HepG2 (cell line): Measurements from ENCODE around the gene ALPK3. TPM values are rescaled to one million over a fixed set of nuclear protein-coding genes. Genes with fewer than 3 reads are reported as not detected.
A peak's percentile ranks its signal among the peaks of the same experiment; 100 is the strongest.

Experiments used
- BCL6 ChIP-seq: IDR thresholded peaks from 2 replicates; pipeline ENCODE4 v1.6.1; 2016; ENCODE audit warnings: missing genetic modification reagents, missing compliant biosample characterization
- HDAC2 ChIP-seq: sonication (generic); formaldehyde crosslinking; IDR thresholded peaks from 2 replicates; pipeline ENCODE4 v1.4.0; 2020; ENCODE audit warnings: missing genetic modification reagents
- HOXA3 ChIP-seq: sonication (generic); formaldehyde crosslinking; IDR thresholded peaks from 2 replicates; pipeline ENCODE4 v1.5.0; 2020; ENCODE audit warnings: missing genetic modification reagents
- KDM5A ChIP-seq: fragments of 200-600 bp; sonication (generic); IDR thresholded peaks from 2 replicates; pipeline ENCODE4 v1.7.0; 2018; ENCODE audit warnings: antibody characterized with exemption, mild to moderate bottlenecking, low read length, borderline replicate concordance
- NCOA5 ChIP-seq: sonication (generic); formaldehyde crosslinking; IDR thresholded peaks from 2 replicates; pipeline ENCODE4 v1.4.0; 2020; ENCODE audit warnings: missing genetic modification reagents
- NCOR1 ChIP-seq: fragments of 200-600 bp; sonication (generic); IDR thresholded peaks from 2 replicates; pipeline ENCODE4 v1.7.0; 2017; ENCODE audit warnings: antibody characterized with exemption, low read length, borderline replicate concordance
- RARG ChIP-seq: sonication (generic); formaldehyde crosslinking; IDR thresholded peaks from 2 replicates; pipeline ENCODE4 v1.4.0; 2020; ENCODE audit warnings: low read depth, mild to moderate bottlenecking, missing genetic modification reagents
- RXRA ChIP-seq: sonication (generic); formaldehyde crosslinking; IDR thresholded peaks from 2 replicates; pipeline ENCODE4 v1.5.1; 2020; ENCODE audit warnings: missing genetic modification reagents
- SIX4 ChIP-seq: sonication (generic); formaldehyde crosslinking; IDR thresholded peaks from 2 replicates; pipeline ENCODE4 v1.4.0; 2020; ENCODE audit warnings: missing genetic modification reagents
- SNAPC2 ChIP-seq: sonication (generic); formaldehyde crosslinking; IDR thresholded peaks from 2 replicates; pipeline ENCODE4 v1.8.1; 2022; ENCODE audit warnings: mild to moderate bottlenecking, missing genetic modification reagents
- SPEN ChIP-seq: sonication (generic); formaldehyde crosslinking; IDR thresholded peaks from 2 replicates; pipeline ENCODE4 v1.5.1; 2020; ENCODE audit warnings: low read depth, mild to moderate bottlenecking, missing genetic modification reagents
- ZNF121 ChIP-seq: sonication (generic); formaldehyde crosslinking; IDR thresholded peaks from 2 replicates; pipeline ENCODE4 v1.5.0; 2020; ENCODE audit warnings: mild to moderate bottlenecking, missing genetic modification reagents
- ZNF136 ChIP-seq: sonication (generic); formaldehyde crosslinking; IDR thresholded peaks from 2 replicates; pipeline ENCODE4 v1.8.1; 2022; ENCODE audit warnings: low read depth, mild to moderate bottlenecking, moderate library complexity, missing genetic modification reagents
- ZNF343 ChIP-seq: sonication (generic); formaldehyde crosslinking; IDR thresholded peaks from 2 replicates; pipeline ENCODE4 v1.4.0; 2020; ENCODE audit warnings: mild to moderate bottlenecking, missing genetic modification reagents
- ZNF816 ChIP-seq: sonication (generic); formaldehyde crosslinking; IDR thresholded peaks from 2 replicates; pipeline ENCODE4 v1.8.0; 2022; ENCODE audit warnings: missing genetic modification reagents, mild to moderate bottlenecking, borderline replicate concordance
- polyA plus RNA-seq, 8 experiments: library from polyadenylated mRNA; depleted of rRNA in 3 of 8; stranded (reverse) in 7 of 8; unstranded in 1 of 8; fragments of >200 nt; fragmentation: Illumina TruSeq in 4 of 8; extraction: Trizol in 4 of 8; gene quantifications; 2 replicates each; pipeline versions ENCODE4 v1.2.1 to v1.2.3, GENCODE V29; 2011 to 2016; ENCODE audit warnings: low read depth in 4 of 8, missing spikeins in 1 of 8, mixed read lengths in 1 of 8; ENCODE audit not compliant: insufficient read depth in 1 of 8
- total RNA-seq, 5 experiments: library from RNA; depleted of rRNA; stranded (reverse); fragments of >200 nt; fragmentation: Illumina TruSeq; extraction: Trizol; gene quantifications; 2 replicates each; pipeline ENCODE4 v1.2.3, GENCODE V29; 2016; ENCODE audit warnings: low read depth in 1 of 5
- TF ChIP-seq, protein P1 (sequence below): sonication (generic); formaldehyde crosslinking; IDR thresholded peaks from 2 replicates; pipeline ENCODE4 v1.8.0; 2022; ENCODE audit warnings: mild to moderate bottlenecking, missing genetic modification reagents, borderline replicate concordance
- TF ChIP-seq, protein P2 (sequence below): sonication (generic); formaldehyde crosslinking; IDR thresholded peaks from 2 replicates; pipeline ENCODE4 v1.8.1; 2022; ENCODE audit warnings: mild to moderate bottlenecking, missing genetic modification reagents
- TF ChIP-seq, protein P3 (sequence below): IDR thresholded peaks from 2 replicates; pipeline ENCODE4 v1.6.1; 2016; ENCODE audit warnings: missing genetic modification reagents, missing compliant biosample characterization
- TF ChIP-seq, protein P4 (sequence below): sonication (generic); formaldehyde crosslinking; IDR thresholded peaks from 2 replicates; pipeline ENCODE4 v1.5.0; 2020; ENCODE audit warnings: mild to moderate bottlenecking, missing genetic modification reagents
- TF ChIP-seq, protein P5 (sequence below): sonication (generic); formaldehyde crosslinking; IDR thresholded peaks from 2 replicates; pipeline ENCODE4 v1.4.0; 2020; ENCODE audit warnings: missing genetic modification reagents

ALPK3 gene
- total and polyA plus RNA-seq, 2 of the 13 experiments (the other 11 are each of a cell fraction or from before 2014, with no cell fraction given): 0.04 to 0.42 TPM

DNA sequence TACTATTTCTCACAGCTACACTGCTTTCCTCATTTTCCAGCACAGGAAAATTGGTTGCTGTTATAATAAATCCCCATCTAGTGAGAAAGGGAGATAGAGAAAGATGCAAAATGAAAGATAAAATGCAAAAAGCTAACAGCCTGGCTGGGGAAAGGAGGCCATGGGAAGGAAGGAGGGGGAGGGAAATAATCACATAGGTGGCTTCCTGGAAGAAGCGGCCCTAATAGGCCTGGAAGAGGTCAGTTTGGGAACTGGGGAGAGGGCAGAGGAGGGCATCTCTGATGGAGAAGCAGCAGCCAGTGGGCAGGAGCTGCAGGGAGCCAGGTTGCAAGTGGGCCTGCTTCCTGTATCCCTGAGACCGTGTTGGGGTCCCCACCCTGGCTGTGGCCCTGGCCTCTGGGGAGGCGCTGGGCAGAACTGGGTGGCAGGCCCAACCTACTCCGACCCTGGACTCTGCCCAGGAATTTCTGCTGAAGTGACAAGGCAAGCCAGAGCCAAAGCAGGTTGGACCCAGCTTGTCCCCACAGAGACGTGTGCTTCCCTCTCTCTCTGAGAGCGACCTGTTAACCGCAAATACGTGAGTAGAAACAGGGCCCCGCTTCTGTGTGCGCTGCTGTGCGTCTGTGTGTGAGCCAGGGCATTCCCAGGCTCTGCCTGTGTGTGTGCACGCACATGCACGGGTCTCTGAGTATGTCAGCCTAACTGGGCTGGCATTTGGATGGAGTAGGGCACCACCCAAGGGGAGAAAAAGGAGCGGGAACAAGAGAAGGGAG lies 69.2 kb downstream of the ALPK3 start (continued):
- TF ChIP-seq, protein P1, sequence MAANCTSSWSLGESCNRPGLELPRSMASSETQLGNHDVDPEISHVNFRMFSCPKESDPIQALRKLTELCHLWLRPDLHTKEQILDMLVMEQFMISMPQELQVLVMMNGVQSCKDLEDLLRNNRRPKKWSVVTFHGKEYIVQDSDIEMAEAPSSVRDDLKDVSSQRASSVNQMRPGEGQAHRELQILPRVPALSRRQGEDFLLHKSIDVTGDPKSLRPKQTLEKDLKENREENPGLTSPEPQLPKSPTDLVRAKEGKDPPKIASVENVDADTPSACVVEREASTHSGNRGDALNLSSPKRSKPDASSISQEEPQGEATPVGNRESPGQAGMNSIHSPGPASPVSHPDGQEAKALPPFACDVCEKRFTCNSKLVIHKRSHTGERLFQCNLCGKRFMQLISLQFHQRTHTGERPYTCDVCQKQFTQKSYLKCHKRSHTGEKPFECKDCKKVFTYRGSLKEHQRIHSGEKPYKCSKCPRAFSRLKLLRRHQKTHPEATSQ (CRISPR knock-in tag): no peak
- TF ChIP-seq NCOA5 (CRISPR knock-in tag) (no peak), NCOR1 (no peak; the same call in 1 of the 2 replicates), RXRA (CRISPR knock-in tag) (peak; percentile 75), RARG (no peak), ZNF121 (no peak), SIX4 (CRISPR knock-in tag) (no peak), HOXA3 (CRISPR knock-in tag) (peak; percentile 60; the same call in 1 of the 2 replicates), ZNF136 (CRISPR knock-in tag) (0 out of 2 replicates have a peak, but pooled peaks have one; percentile 80), SNAPC2 (CRISPR knock-in tag) (0 out of 2 replicates have a peak, but pooled peaks have one; percentile 58), BCL6 (CRISPR knock-in tag) (peak; percentile 69; the same call in 1 of the 2 replicates), HDAC2 (peak; percentile 65), ZNF816 (CRISPR knock-in tag) (peak; percentile 90; the same call in 1 of the 2 replicates), ZNF343 (peak; percentile 66; the same call in 1 of the 2 replicates), SPEN (CRISPR knock-in tag) (peak; percentile 57), KDM5A (no peak)
- TF ChIP-seq, protein P2, sequence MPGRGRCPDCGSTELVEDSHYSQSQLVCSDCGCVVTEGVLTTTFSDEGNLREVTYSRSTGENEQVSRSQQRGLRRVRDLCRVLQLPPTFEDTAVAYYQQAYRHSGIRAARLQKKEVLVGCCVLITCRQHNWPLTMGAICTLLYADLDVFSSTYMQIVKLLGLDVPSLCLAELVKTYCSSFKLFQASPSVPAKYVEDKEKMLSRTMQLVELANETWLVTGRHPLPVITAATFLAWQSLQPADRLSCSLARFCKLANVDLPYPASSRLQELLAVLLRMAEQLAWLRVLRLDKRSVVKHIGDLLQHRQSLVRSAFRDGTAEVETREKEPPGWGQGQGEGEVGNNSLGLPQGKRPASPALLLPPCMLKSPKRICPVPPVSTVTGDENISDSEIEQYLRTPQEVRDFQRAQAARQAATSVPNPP (CRISPR knock-in tag): 0 out of 2 replicates have a peak, but pooled peaks have one; percentile 50
- TF ChIP-seq, protein P3, sequence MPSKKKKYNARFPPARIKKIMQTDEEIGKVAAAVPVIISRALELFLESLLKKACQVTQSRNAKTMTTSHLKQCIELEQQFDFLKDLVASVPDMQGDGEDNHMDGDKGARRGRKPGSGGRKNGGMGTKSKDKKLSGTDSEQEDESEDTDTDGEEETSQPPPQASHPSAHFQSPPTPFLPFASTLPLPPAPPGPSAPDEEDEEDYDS (CRISPR knock-in tag): 0 out of 2 replicates have a peak, but pooled peaks have one; percentile 26
- TF ChIP-seq, protein P4, sequence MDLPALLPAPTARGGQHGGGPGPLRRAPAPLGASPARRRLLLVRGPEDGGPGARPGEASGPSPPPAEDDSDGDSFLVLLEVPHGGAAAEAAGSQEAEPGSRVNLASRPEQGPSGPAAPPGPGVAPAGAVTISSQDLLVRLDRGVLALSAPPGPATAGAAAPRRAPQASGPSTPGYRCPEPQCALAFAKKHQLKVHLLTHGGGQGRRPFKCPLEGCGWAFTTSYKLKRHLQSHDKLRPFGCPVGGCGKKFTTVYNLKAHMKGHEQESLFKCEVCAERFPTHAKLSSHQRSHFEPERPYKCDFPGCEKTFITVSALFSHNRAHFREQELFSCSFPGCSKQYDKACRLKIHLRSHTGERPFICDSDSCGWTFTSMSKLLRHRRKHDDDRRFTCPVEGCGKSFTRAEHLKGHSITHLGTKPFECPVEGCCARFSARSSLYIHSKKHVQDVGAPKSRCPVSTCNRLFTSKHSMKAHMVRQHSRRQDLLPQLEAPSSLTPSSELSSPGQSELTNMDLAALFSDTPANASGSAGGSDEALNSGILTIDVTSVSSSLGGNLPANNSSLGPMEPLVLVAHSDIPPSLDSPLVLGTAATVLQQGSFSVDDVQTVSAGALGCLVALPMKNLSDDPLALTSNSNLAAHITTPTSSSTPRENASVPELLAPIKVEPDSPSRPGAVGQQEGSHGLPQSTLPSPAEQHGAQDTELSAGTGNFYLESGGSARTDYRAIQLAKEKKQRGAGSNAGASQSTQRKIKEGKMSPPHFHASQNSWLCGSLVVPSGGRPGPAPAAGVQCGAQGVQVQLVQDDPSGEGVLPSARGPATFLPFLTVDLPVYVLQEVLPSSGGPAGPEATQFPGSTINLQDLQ (CRISPR knock-in tag): no peak
- TF ChIP-seq, protein P5, sequence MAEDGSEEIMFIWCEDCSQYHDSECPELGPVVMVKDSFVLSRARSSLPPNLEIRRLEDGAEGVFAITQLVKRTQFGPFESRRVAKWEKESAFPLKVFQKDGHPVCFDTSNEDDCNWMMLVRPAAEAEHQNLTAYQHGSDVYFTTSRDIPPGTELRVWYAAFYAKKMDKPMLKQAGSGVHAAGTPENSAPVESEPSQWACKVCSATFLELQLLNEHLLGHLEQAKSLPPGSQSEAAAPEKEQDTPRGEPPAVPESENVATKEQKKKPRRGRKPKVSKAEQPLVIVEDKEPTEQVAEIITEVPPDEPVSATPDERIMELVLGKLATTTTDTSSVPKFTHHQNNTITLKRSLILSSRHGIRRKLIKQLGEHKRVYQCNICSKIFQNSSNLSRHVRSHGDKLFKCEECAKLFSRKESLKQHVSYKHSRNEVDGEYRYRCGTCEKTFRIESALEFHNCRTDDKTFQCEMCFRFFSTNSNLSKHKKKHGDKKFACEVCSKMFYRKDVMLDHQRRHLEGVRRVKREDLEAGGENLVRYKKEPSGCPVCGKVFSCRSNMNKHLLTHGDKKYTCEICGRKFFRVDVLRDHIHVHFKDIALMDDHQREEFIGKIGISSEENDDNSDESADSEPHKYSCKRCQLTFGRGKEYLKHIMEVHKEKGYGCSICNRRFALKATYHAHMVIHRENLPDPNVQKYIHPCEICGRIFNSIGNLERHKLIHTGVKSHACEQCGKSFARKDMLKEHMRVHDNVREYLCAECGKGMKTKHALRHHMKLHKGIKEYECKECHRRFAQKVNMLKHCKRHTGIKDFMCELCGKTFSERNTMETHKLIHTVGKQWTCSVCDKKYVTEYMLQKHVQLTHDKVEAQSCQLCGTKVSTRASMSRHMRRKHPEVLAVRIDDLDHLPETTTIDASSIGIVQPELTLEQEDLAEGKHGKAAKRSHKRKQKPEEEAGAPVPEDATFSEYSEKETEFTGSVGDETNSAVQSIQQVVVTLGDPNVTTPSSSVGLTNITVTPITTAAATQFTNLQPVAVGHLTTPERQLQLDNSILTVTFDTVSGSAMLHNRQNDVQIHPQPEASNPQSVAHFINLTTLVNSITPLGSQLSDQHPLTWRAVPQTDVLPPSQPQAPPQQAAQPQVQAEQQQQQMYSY (CRISPR knock-in tag): no peak
